Fibroblast of lung (primary cell): ENCODE data around the gene NDUFS5.

Experiments used
- EZH2 ChIP-seq: IDR thresholded peaks from 2 replicates; pipeline ENCODE4 v1.5.1; 2012; ENCODE audit warnings: low read length, control low read depth, mild to moderate bottlenecking; ENCODE audit errors: missing control alignments
- TF ChIP-seq, protein P1 (sequence below), 2 donors: IDR thresholded peaks in 1 of 2; conservative IDR thresholded peaks in 1 of 2; 1 replicate in 1 of 2; 2 replicates in 1 of 2; pipeline ENCODE4 v1.5.1; 2011 to 2012; ENCODE audit warnings: low read length in 2 of 2, control low read depth in 1 of 2, inconsistent platforms in 1 of 2, low read depth in 1 of 2, mild to moderate bottlenecking in 1 of 2

DNA sequence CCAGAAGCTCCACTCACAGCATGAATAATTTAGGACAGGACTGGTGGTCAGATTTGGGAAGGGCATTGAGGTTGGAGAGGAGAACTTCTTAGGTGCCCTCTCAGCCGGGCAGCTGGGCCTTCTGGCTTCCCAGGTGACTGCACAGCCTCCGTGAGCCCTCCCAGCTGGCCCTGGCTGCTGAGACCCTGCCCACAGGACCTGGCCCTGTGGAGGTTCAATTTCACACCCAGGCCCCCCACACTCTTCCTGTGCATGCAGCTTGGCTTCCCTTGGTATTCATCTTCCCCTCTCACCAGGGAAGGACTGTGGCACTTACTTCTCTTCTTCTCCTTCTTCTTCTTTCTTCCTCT, 50.6 kb downstream of the NDUFS5 start:
- TF ChIP-seq, protein P1, sequence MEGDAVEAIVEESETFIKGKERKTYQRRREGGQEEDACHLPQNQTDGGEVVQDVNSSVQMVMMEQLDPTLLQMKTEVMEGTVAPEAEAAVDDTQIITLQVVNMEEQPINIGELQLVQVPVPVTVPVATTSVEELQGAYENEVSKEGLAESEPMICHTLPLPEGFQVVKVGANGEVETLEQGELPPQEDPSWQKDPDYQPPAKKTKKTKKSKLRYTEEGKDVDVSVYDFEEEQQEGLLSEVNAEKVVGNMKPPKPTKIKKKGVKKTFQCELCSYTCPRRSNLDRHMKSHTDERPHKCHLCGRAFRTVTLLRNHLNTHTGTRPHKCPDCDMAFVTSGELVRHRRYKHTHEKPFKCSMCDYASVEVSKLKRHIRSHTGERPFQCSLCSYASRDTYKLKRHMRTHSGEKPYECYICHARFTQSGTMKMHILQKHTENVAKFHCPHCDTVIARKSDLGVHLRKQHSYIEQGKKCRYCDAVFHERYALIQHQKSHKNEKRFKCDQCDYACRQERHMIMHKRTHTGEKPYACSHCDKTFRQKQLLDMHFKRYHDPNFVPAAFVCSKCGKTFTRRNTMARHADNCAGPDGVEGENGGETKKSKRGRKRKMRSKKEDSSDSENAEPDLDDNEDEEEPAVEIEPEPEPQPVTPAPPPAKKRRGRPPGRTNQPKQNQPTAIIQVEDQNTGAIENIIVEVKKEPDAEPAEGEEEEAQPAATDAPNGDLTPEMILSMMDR (conservative IDR thresholded peaks at IDR 0.05 in 1 of 2, IDR thresholded peaks at IDR 0.05 in 1 of 2; ENCODE audit: low read depth in 1 of 2, low read length in 2 of 2): no peak
- TF ChIP-seq EZH2: no peak
